H1 (cell line): Measurements from ENCODE around the gene MIB1. TPM values are rescaled to one million over a fixed set of nuclear protein-coding genes. Genes with fewer than 3 reads are reported as not detected.

ENCODE experiments used
- CTCF ChIA-PET: fragments of 300-600 bp; sonication (Branson Sonifier 250); formaldehyde crosslinking; loops from one replicate; lab custom pipeline; 2021; ENCODE audit not compliant: partially characterized antibody; lab: Charles Lee
- POLR2A ChIA-PET: fragments of 300-600 bp; sonication (Branson Sonifier 250); formaldehyde crosslinking; loops from one replicate; lab custom pipeline; 2021; ENCODE audit warnings: inconsistent platforms; ENCODE audit not compliant: partially characterized antibody; lab: Charles Lee
- DNase-seq, 2 experiments: peaks; one replicate each; pipeline versions ENCODE4 v3.0.0 to v3.0.0-alpha.2; 2010 to 2022; ENCODE audit warnings: low spot score in 2 of 2, low read depth in 1 of 2, mixed read lengths in 1 of 2
- FAIRE-seq: peaks from 2 replicates; lab custom pipeline; 2011; peaks lifted over from hg19 to GRCh38; lab: Jason Lieb, UNC
- H2AFZ ChIP-seq: 2 replicates; pipeline ENCODE4 v1.8.1; 2012; ENCODE audit warnings: low read length, inconsistent platforms
- H2AK5ac ChIP-seq: 2 replicates; pipeline ENCODE4 v1.6.1; 2013; ENCODE audit warnings: low read depth, low read length
- H2BK120ac ChIP-seq: replicated peaks from 2 replicates; pipeline ENCODE3; 2013; ENCODE audit warnings: low read depth, low read length, inconsistent platforms
- H2BK12ac ChIP-seq: 2 replicates; pipeline ENCODE4 v1.6.1; 2013; ENCODE audit warnings: low read depth, low read length
- H2BK15ac ChIP-seq: 2 replicates; pipeline ENCODE4 v1.6.1; 2013; ENCODE audit warnings: low read length
- H2BK20ac ChIP-seq: 2 replicates; pipeline ENCODE4 v1.6.1; 2013; ENCODE audit warnings: low read length
- H2BK5ac ChIP-seq: 2 replicates; pipeline ENCODE4 v1.6.1; 2013; ENCODE audit warnings: low read depth, low read length
- H3K14ac ChIP-seq: 2 replicates; pipeline ENCODE4 v1.6.1; 2013; ENCODE audit warnings: inconsistent platforms; ENCODE audit not compliant: insufficient read length
- H3K18ac ChIP-seq: 2 replicates; pipeline ENCODE4 v1.6.1; 2013; ENCODE audit warnings: low read length; ENCODE audit errors: extremely low read depth
- H3K23ac ChIP-seq: 2 replicates; pipeline ENCODE4 v1.6.1; 2013; ENCODE audit warnings: inconsistent platforms; ENCODE audit not compliant: insufficient read length
- H3K23me2 ChIP-seq: 2 replicates; pipeline ENCODE4 v1.6.1; 2013; ENCODE audit warnings: low read depth, low read length
- H3K27ac ChIP-seq: 2 replicates; pipeline ENCODE4 v1.6.1; 2011; ENCODE audit warnings: low read depth, low read length, inconsistent platforms
- H3K27me3 ChIP-seq, 4 experiments: replicated peaks in 1 of 4; 1 replicate in 1 of 4; 2 replicates in 3 of 4; pipeline versions ENCODE4 v1.6.1 to v1.8.1; 2011 to 2013; ENCODE audit warnings: low read length in 3 of 4, mild to moderate bottlenecking in 3 of 4, inconsistent platforms in 2 of 4, mixed read lengths in 2 of 4, moderate library complexity in 1 of 4; ENCODE audit not compliant: control insufficient read depth in 3 of 4, insufficient read depth in 3 of 4; ENCODE audit errors: extremely low read depth in 1 of 4
- H3K36me3 ChIP-seq, 4 experiments: 2 replicates each; pipeline versions ENCODE4 v1.6.1 to v1.8.1; 2011 to 2013; ENCODE audit warnings: mild to moderate bottlenecking in 4 of 4, low read length in 3 of 4, moderate library complexity in 2 of 4, control low read depth in 1 of 4, inconsistent platforms in 1 of 4; ENCODE audit not compliant: insufficient read depth in 4 of 4, control insufficient read depth in 2 of 4
- H3K4ac ChIP-seq: replicated peaks from 2 replicates; pipeline ENCODE3; 2013; ENCODE audit warnings: low read length, low read depth, mixed read lengths, inconsistent platforms; ENCODE audit not compliant: insufficient read length
- H3K4me1 ChIP-seq, 4 experiments: replicated peaks in 1 of 4; 1 replicate in 1 of 4; 2 replicates in 3 of 4; pipeline versions ENCODE4 v1.6.1 to v1.8.1; 2011 to 2013; ENCODE audit warnings: low read length in 3 of 4, inconsistent platforms in 2 of 4, mixed read lengths in 1 of 4; ENCODE audit not compliant: insufficient read depth in 4 of 4, control insufficient read depth in 3 of 4
- H3K4me2 ChIP-seq, 2 experiments: 2 replicates each; pipeline versions ENCODE4 v1.6.1 to v1.8.1; 2011 to 2013; ENCODE audit warnings: low read depth in 2 of 2, low read length in 2 of 2, control low read depth in 1 of 2, inconsistent platforms in 1 of 2, mild to moderate bottlenecking in 1 of 2; ENCODE audit not compliant: insufficient read depth in 1 of 2
- H3K4me3 ChIP-seq, 4 experiments: fragments of 200-600, 300-600 bp in 1 of 4; sonication (generic), shearing (Covaris generic), sonication (Bioruptor Twin) in 1 of 4; 2 replicates each; pipeline versions ENCODE4 v1.5.1 to v1.8.1; 2011 to 2016; ENCODE audit warnings: low read length in 4 of 4, low read depth in 3 of 4, control low read depth in 2 of 4, inconsistent platforms in 2 of 4, mild to moderate bottlenecking in 2 of 4, mixed read lengths in 1 of 4, moderate library complexity in 1 of 4; ENCODE audit not compliant: insufficient read depth in 2 of 4; ENCODE audit errors: extremely low read depth in 1 of 4
- H3K56ac ChIP-seq: replicated peaks from 2 replicates; pipeline ENCODE3; 2013; ENCODE audit warnings: low read depth, mild to moderate bottlenecking, mixed read lengths, low read length, inconsistent platforms; ENCODE audit not compliant: insufficient read length
- H3K79me1 ChIP-seq: 2 replicates; pipeline ENCODE4 v1.6.1; 2013; ENCODE audit warnings: low read depth, low read length, control low read depth
- H3K79me2 ChIP-seq, 2 experiments: 2 replicates each; pipeline versions ENCODE4 v1.6.1 to v1.8.1; 2012 to 2013; ENCODE audit warnings: low read length in 2 of 2, mild to moderate bottlenecking in 2 of 2, inconsistent platforms in 1 of 2; ENCODE audit not compliant: insufficient read depth in 2 of 2, control insufficient read depth in 1 of 2
- H3K9ac ChIP-seq, 4 experiments: replicated peaks in 1 of 4; 1 replicate in 1 of 4; 2 replicates in 3 of 4; pipeline versions ENCODE4 v1.6.1 to v1.8.1; 2011 to 2013; ENCODE audit warnings: low read depth in 3 of 4, low read length in 3 of 4, control low read depth in 2 of 4, mild to moderate bottlenecking in 2 of 4, moderate library complexity in 2 of 4, inconsistent platforms in 1 of 4; ENCODE audit errors: extremely low read depth in 1 of 4
- H3K9me3 ChIP-seq, 2 experiments: 2 replicates each; pipeline versions ENCODE4 v1.6.1 to v1.8.1; 2012 to 2013; ENCODE audit warnings: mild to moderate bottlenecking in 2 of 2, moderate library complexity in 2 of 2, control low read depth in 1 of 2, inconsistent platforms in 1 of 2, low read depth in 1 of 2, low read length in 1 of 2, mixed read lengths in 1 of 2; ENCODE audit not compliant: insufficient read depth in 2 of 2
- H4K20me1 ChIP-seq, 2 experiments: replicated peaks in 1 of 2; 2 replicates each; pipeline versions ENCODE3 to v1.8.1; 2011 to 2013; ENCODE audit warnings: inconsistent platforms in 2 of 2, low read length in 2 of 2, mild to moderate bottlenecking in 1 of 2; ENCODE audit not compliant: insufficient read depth in 2 of 2, control insufficient read depth in 1 of 2
- H4K5ac ChIP-seq: 2 replicates; pipeline ENCODE4 v1.6.1; 2013; ENCODE audit warnings: low read length, low read depth, mixed read lengths, inconsistent platforms; ENCODE audit not compliant: insufficient read length
- H4K8ac ChIP-seq: 2 replicates; pipeline ENCODE4 v1.8.0; 2013; ENCODE audit warnings: mild to moderate bottlenecking, moderate library complexity, low read length, inconsistent platforms; ENCODE audit not compliant: insufficient read depth; ENCODE audit errors: extremely low read depth
- H4K91ac ChIP-seq: replicated peaks from 2 replicates; pipeline ENCODE3; 2013; ENCODE audit warnings: low read length, mixed read lengths, inconsistent platforms; ENCODE audit not compliant: insufficient read length
- SUZ12 ChIP-seq: fragments of 200-600 bp; sonication (generic); IDR thresholded peaks from 2 replicates; pipeline ENCODE4 v1.6.1; 2012; ENCODE audit warnings: mild to moderate bottlenecking, inconsistent platforms, low read length, moderate library complexity, mixed read lengths
- WGBS, 2 experiments: shearing (Covaris generic) in 1 of 2; methylation state at CpG; one replicate each; pipeline versions ENCODE4 v1.1.6 to v1.1.7; 2013 to 2015; ENCODE audit warnings: low lambda C conversion rate in 2 of 2, mixed read lengths in 2 of 2, inconsistent platforms in 1 of 2, low coverage in 1 of 2, missing lambda C conversion rate in 1 of 2; ENCODE audit not compliant: insufficient replicate concordance in 2 of 2, insufficient coverage in 1 of 2, insufficient read length in 1 of 2; ENCODE audit errors: extremely low coverage in 1 of 2, missing lambda C conversion rate in 1 of 2; 5-methylcytosine and 5-hydroxymethylcytosine counted together
- polyA plus RNA-seq, 7 experiments: library from polyadenylated mRNA; depleted of rRNA in 3 of 7; stranded (reverse) in 5 of 7; unstranded in 2 of 7; fragments of >200 nt in 5 of 7; fragments of 200-250 nt in 2 of 7; gene quantifications; 1 replicate in 5 of 7; 2 replicates in 1 of 7; 4 replicates in 1 of 7; pipeline versions ENCODE4 v1.2.1 to v1.2.3, GENCODE V29; 2011 to 2013; ENCODE audit warnings: missing spikeins in 2 of 7, mixed read lengths in 2 of 7
- total RNA-seq: library from RNA; stranded (reverse); fragmentation: NEBNext Ultra II Directional; extraction: Animal tissue kit (Norgen Biotek cat#: 25700); gene quantifications from 2 replicates; pipeline ENCODE4 v1.2.1, GENCODE V29; 2021

Gene MIB1
- total and polyA plus RNA-seq, 2 of the 8 experiments (the other 6 are each of a cell fraction or from before 2014, with no cell fraction given): 8.2 to 60.3 TPM

DNA sequence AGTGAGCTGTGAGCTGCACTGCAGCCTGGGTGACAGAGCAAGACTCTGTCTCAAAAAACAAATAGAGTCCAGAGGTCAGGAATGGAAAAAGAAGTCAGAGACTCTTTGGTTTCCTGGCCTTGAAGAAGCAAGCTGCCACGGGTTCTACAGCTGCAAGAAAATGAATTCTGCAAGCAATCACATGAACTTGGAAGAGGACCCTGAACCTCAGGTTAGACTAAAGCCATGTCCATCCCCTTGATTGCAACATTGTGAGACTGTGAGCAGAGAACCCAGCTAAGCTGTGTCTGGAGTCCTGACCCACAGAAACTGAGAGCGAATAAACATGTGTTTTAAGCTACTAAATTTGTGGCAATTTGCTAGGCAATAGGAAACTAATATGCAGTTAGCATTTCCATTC is 12.9 kb upstream of the MIB1 start:
- POLR2A ChIA-PET: no interaction called here
- no peak overlapping the region for H2BK120ac ChIP-seq

More for the DNA sequence above, 12.9 kb upstream of the MIB1 start:
- H3K4ac ChIP-seq: no peak overlapping the region
- H3K79me1 ChIP-seq: no peaks in the 10 kb centered on the region
- FAIRE-seq (no peak), DNase-seq (no peak)
- no peak overlapping the region for H2BK20ac ChIP-seq
- H3K4me1 ChIP-seq: no peaks in the 10 kb centered on the region
- no peak overlapping the region for H4K8ac ChIP-seq
- no peak overlapping the region for H3K4me3 ChIP-seq
- H2AK5ac ChIP-seq: no peak overlapping the region
- no peaks in the 10 kb centered on the region for H4K20me1 ChIP-seq
- no peaks in the 10 kb centered on the region for H3K9me3 ChIP-seq
- H3K23me2 ChIP-seq: no peaks in the 10 kb centered on the region; the same call in 1 of the 2 replicates
- H2BK12ac ChIP-seq: no peak overlapping the region
- no peak overlapping the region for H3K27ac ChIP-seq
- no peaks in the 10 kb centered on the region for H3K79me2 ChIP-seq
- H3K36me3 ChIP-seq: no peaks in the 10 kb centered on the region
- no peak overlapping the region for H3K23ac ChIP-seq
- H3K14ac ChIP-seq: no peak overlapping the region
- no peak overlapping the region for H3K18ac ChIP-seq
- no peak overlapping the region for H3K9ac ChIP-seq
- H2AFZ ChIP-seq: no peak overlapping the region
- CTCF ChIA-PET: interaction anchor here (0.6 to 0.8 kb wide), 2 partner anchors 12 to 15 kb away, joined by 3 to 4 read pairs; no protein-coding TSS in a partner anchor
- WGBS, 2 experiments: 84% methylated on average over 2 of the region's 2 CpGs; no CpG with 5 or more reads in 1 of the 2 experiments
- no peak overlapping the region for H2BK15ac ChIP-seq
- no peak for TF ChIP-seq SUZ12
- H4K91ac ChIP-seq: no peak overlapping the region
- no peak overlapping the region for H4K5ac ChIP-seq
- no peak overlapping the region for H2BK5ac ChIP-seq
- no peaks in the 10 kb centered on the region for H3K27me3 ChIP-seq
- no peak overlapping the region for H3K4me2 ChIP-seq
- no peak overlapping the region for H3K56ac ChIP-seq
